ENCODE data around the gene PRAC2. TPM values are rescaled to one million over a fixed set of nuclear protein-coding genes. Genes with fewer than 3 reads are reported as not detected.

Gene PRAC2
- total and polyA plus RNA-seq, 2 donors (not counting 1 experiment from before 2014, with no cell fraction given) = not detected

DNA sequence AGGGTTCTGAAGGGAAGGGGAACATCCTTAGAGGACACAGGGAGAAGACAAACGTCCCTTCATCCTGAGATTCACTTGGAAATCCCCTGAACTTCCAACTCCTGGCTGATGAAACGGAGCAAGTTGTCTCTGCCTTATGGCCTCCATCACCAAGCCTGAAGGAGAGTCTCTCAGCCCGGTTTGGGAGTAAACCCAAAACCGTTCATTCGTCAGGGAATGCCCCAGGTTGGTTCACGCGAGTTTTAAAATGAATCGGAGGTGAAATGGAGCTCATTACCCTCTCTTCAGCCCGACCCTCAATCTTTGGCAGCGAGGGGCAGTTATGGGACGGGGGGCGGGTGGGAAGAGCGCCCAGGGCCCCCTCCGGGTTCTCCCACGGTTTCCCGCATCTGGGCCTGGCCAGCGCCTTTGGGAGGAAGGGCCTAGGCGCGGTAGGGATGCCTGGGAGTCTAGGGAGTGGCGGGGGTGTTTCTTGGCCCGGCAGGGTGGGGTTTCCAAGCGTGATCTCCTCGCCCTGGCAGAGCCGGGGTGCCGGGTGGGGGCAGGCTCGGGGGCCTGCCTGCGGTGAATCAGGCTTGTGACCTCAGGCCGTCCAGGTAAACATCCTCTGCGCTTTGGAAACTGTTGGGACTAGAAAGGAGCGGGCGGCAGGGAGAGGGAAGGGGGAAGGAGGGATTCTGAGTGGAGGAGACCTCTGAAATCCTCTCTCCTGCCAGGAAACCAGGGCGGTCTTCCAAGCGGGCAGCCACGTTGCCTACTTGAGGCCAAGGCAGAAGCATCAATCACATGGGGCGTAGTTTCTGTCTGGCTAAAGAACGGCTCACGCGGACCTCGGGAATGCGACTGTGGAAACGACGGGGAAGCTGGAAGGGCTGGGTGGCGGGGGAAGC is 29.7 kb downstream of the PRAC2 start:
- DNase-seq (ENCODE audit: low read depth in 2 of 2) = no peak
- no peak overlapping the region for H3K27ac ChIP-seq (ENCODE audit: insufficient read depth, low read length)
- H3K27me3 ChIP-seq (ENCODE audit: control insufficient read depth, insufficient read depth, low read length) = peaks cover 81% of the 10 kb centered on the region
- H3K4me2 ChIP-seq (ENCODE audit: extremely low read depth, insufficient read depth, low read length) = no peak overlapping the region
- no peaks in the 10 kb centered on the region for H3K36me3 ChIP-seq (ENCODE audit: control insufficient read depth, insufficient read depth, low read length)
- TF ChIP-seq, protein P1, sequence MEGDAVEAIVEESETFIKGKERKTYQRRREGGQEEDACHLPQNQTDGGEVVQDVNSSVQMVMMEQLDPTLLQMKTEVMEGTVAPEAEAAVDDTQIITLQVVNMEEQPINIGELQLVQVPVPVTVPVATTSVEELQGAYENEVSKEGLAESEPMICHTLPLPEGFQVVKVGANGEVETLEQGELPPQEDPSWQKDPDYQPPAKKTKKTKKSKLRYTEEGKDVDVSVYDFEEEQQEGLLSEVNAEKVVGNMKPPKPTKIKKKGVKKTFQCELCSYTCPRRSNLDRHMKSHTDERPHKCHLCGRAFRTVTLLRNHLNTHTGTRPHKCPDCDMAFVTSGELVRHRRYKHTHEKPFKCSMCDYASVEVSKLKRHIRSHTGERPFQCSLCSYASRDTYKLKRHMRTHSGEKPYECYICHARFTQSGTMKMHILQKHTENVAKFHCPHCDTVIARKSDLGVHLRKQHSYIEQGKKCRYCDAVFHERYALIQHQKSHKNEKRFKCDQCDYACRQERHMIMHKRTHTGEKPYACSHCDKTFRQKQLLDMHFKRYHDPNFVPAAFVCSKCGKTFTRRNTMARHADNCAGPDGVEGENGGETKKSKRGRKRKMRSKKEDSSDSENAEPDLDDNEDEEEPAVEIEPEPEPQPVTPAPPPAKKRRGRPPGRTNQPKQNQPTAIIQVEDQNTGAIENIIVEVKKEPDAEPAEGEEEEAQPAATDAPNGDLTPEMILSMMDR (conservative IDR thresholded peaks at IDR 0.05 in 1 of 2, IDR thresholded peaks at IDR 0.05 in 1 of 2; ENCODE audit: low read depth in 1 of 2, low read length in 2 of 2) = no peak
- peak; percentile 71 for TF ChIP-seq EZH2 (IDR thresholded peaks at IDR 0.05; ENCODE audit: low read length, missing control alignments)
- no peaks in the 10 kb centered on the region for H3K9me3 ChIP-seq (ENCODE audit: control insufficient read depth, insufficient read depth, low read depth, low read length)
- H3K4me3 ChIP-seq (replicated peaks in 1 of 4; ENCODE audit: control extremely low read depth in 1 of 4, insufficient read depth in 1 of 4, low read depth in 3 of 4, low read length in 4 of 4) = no peak overlapping the region
- H3K9ac ChIP-seq (ENCODE audit: insufficient read depth, low read length) = no peak overlapping the region
- H4K20me1 ChIP-seq (ENCODE audit: control insufficient read depth, extremely low read depth, insufficient read depth, low read length) = no peaks in the 10 kb centered on the region
- peaks cover 6% of the 10 kb centered on the region for H3K4me1 ChIP-seq (ENCODE audit: control insufficient read depth, extremely low read depth, insufficient read depth, low read length)
- no peak overlapping the region for H2AFZ ChIP-seq (ENCODE audit: low read length)
- H3K79me2 ChIP-seq (ENCODE audit: control insufficient read depth, insufficient read depth, low read length) = no peaks in the 10 kb centered on the region

DNA sequence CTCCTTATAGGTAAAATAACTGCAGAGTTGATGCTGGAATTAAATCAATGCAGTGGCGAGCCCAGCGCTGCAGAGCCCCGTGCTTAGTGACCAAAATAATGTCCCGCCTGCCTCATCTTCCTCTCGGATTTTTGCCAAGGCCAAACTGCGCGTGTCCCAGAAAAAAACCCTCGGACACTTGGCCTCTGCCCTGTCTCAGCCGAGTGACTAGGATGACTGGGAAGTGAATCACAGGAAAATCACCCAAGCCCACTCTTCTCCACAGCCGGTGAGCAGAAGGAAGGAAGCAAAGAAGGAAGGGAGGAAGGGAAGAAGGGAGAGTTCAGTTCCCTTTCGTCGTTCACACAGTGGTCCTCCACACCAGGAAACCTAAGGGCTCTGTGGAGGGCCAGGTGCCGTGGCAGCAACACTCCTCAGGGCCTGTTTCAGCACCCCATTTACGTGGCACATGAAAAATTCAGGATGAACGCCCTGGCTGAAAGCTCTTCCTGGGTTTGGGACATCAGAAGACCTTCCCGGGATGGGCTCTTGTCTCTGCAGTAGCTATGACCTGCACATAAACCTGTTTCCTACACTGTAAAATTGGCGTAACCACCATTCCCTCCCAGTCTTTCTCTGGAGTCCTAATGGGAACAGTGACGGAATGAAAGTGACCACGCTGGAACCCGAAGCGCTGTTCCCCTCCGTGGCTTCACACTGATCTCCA is 31.0 kb downstream of the PRAC2 start:
- no peak for DNase-seq (ENCODE audit: low read depth in 2 of 2)
- no peak overlapping the region for H3K27ac ChIP-seq (ENCODE audit: insufficient read depth, low read length)
- H3K27me3 ChIP-seq (ENCODE audit: control insufficient read depth, insufficient read depth, low read length) = peaks cover 71% of the 10 kb centered on the region
- no peaks in the 10 kb centered on the region for H4K20me1 ChIP-seq (ENCODE audit: control insufficient read depth, extremely low read depth, insufficient read depth, low read length)
- H3K9me3 ChIP-seq (ENCODE audit: control insufficient read depth, insufficient read depth, low read depth, low read length) = no peaks in the 10 kb centered on the region
- peak; percentile 60 for TF ChIP-seq EZH2 (IDR thresholded peaks at IDR 0.05; ENCODE audit: low read length, missing control alignments)
- TF ChIP-seq, protein P1 (conservative IDR thresholded peaks at IDR 0.05 in 1 of 2, IDR thresholded peaks at IDR 0.05 in 1 of 2; ENCODE audit: low read depth in 1 of 2, low read length in 2 of 2) = no peak
- no peaks in the 10 kb centered on the region for H3K36me3 ChIP-seq (ENCODE audit: control insufficient read depth, insufficient read depth, low read length)
- no peak overlapping the region for H2AFZ ChIP-seq (ENCODE audit: low read length)
- no peaks in the 10 kb centered on the region for H3K79me2 ChIP-seq (ENCODE audit: control insufficient read depth, insufficient read depth, low read length)
- H3K4me3 ChIP-seq (replicated peaks in 1 of 4; ENCODE audit: control extremely low read depth in 1 of 4, insufficient read depth in 1 of 4, low read depth in 3 of 4, low read length in 4 of 4) = no peak overlapping the region
- no peak overlapping the region for H3K9ac ChIP-seq (ENCODE audit: insufficient read depth, low read length)
- peak overlapping the region; percentile 48 for H3K4me2 ChIP-seq (ENCODE audit: extremely low read depth, insufficient read depth, low read length)
- H3K4me1 ChIP-seq (ENCODE audit: control insufficient read depth, extremely low read depth, insufficient read depth, low read length) = peaks cover 6% of the 10 kb centered on the region

DNA sequence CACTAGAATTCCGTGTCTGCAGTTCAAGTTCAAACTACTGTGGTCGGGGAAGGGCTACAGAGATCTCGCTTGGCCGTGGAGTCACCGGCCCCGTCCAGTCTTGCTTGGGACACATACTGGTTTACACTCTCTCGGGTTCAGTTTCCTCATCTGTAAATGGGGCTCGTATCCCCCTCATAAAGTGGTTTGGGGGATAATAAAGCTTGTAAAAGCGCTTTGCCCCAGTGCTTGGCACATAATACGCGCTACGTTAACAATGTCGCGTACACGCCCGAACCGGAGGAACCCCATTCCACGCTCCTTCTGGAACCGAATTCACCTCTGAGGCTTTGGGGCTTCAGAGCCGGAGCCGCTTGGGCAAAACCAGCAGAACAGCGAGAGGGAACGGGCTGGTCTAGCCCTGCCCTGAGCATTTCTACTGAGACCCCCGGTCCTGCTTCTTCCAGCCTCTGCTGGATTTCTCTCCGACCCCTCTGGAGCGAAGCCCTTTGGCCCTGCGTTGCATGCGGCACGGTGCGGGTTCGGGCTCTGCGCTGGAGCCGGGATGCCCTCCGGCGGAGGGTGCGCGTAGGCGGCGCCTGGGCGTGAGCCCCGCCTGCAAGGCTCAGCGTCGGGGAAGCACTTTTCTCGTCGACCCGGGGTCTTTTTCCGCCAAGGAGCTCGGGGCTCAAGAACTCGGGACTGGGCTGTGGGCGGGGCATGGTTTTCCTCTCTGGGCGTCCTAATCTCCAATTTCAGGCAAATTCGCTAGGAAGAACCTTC is 31.7 kb downstream of the PRAC2 start:
- Histone ChIP-seq H3K4me3 (replicated peaks in 1 of 4; ENCODE audit: control extremely low read depth in 1 of 4, insufficient read depth in 1 of 4, low read depth in 3 of 4, low read length in 4 of 4) (no peak overlapping the region), H3K4me1 (ENCODE audit: control insufficient read depth, extremely low read depth, insufficient read depth, low read length) (peaks cover 6% of the 10 kb centered on the region), H3K4me2 (ENCODE audit: extremely low read depth, insufficient read depth, low read length) (peak overlapping the region; percentile 49), H3K36me3 (ENCODE audit: control insufficient read depth, insufficient read depth, low read length) (no peaks in the 10 kb centered on the region), H3K27me3 (ENCODE audit: control insufficient read depth, insufficient read depth, low read length) (peaks cover 66% of the 10 kb centered on the region), H3K9me3 (ENCODE audit: control insufficient read depth, insufficient read depth, low read depth, low read length) (no peaks in the 10 kb centered on the region), H2AFZ (ENCODE audit: low read length) (no peak overlapping the region), H3K79me2 (ENCODE audit: control insufficient read depth, insufficient read depth, low read length) (no peaks in the 10 kb centered on the region), H3K27ac (ENCODE audit: insufficient read depth, low read length) (no peak overlapping the region), H4K20me1 (ENCODE audit: control insufficient read depth, extremely low read depth, insufficient read depth, low read length) (no peaks in the 10 kb centered on the region), H3K9ac (ENCODE audit: insufficient read depth, low read length) (no peak overlapping the region)
- TF ChIP-seq, protein P1 (conservative IDR thresholded peaks at IDR 0.05 in 1 of 2, IDR thresholded peaks at IDR 0.05 in 1 of 2; ENCODE audit: low read depth in 1 of 2, low read length in 2 of 2) = no peak
- TF ChIP-seq EZH2 (IDR thresholded peaks at IDR 0.05; ENCODE audit: low read length, missing control alignments) = peak; percentile 51
- DNase-seq (ENCODE audit: low read depth in 2 of 2) = no peak

All from fibroblast of lung (primary cell).